Stimulated activated CD8-positive, alpha-beta memory T cell treated with anti-CD3 and anti-CD28 coated beads, Interleukin-12 subunit alpha, Interleukin-12 subunit beta, amount 100 ng/mL, for 1 hour (primary cell): ENCODE measurements around the gene PCP4.

Source experiments
- DNase-seq: peaks from one replicate; pipeline ENCODE4 v3.0.0-alpha.2; 2020; ENCODE audit warnings: low read depth

The PCP4 gene

GRCh38 chr21:39972976-39973770 is 105.9 kb downstream of the PCP4 start:
- DNase-seq, result no peak

GRCh38 chr21:39976800-39977199 is 109.6 kb downstream of the PCP4 start:
- no peak for DNase-seq
